GM03348 (cell line): ENCODE measurements around the gene PNN.
A peak's percentile ranks its signal among the peaks of the same experiment; 100 is the strongest.

Experiments
- DNase-seq: peaks from one replicate; pipeline ENCODE4 v3.0.0; 2012; ENCODE audit warnings: low spot score

Gene PNN

DNA sequence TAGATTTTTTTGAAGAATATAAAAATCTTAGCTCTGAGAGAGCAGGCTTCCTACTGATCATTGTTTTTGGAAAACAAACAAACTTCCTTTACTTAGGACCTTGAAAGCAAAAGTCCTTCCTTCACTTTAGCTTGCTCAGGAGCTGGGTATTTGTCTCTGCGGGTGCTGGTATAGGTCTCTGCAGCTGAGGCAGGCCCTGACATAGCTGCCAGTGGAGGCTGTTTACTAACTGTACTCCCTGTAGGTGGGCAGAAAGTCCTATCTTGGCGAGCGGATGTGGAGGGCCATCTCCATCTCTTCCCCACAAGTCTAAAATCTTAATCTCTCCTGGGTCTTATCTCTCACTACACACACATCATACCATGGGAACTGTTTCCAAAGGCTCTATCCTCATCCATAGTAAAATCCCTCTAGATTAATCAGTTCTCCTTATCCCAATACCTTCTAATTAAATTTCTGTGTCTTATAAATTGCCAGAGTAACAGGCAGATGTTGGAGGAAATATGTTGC lies 54.6 kb downstream of the PNN start:
- no peak for DNase-seq

DNA sequence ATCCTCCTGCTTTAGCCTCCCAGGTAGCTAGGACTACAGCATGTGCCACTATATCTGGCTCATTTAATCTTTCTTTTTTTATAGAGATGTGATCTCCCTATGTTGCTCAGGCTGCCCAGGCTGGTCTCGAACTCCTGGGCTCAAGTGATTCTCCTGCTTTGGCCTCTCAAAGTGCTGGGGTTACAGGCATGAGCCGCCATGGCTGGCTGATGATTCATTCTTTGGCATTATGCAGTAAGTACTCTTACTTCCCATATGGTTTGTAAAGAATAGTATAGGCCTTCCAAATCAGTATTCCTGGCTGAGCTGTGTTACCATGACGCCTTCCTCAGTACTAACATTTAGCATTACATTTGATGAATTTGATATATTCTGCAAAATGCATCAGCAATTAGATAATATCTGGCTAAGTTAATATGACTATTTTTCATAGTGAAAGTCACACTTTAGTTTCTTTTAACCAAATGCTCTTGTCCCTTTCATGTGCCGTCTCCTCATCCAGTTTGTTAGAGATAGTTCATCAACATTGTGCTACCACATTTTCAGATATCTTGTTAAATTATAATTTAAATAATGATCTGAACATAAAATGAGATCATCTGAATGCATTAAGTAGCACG lies 55.5 kb downstream of the PNN start:
- DNase-seq, result no peak

DNA sequence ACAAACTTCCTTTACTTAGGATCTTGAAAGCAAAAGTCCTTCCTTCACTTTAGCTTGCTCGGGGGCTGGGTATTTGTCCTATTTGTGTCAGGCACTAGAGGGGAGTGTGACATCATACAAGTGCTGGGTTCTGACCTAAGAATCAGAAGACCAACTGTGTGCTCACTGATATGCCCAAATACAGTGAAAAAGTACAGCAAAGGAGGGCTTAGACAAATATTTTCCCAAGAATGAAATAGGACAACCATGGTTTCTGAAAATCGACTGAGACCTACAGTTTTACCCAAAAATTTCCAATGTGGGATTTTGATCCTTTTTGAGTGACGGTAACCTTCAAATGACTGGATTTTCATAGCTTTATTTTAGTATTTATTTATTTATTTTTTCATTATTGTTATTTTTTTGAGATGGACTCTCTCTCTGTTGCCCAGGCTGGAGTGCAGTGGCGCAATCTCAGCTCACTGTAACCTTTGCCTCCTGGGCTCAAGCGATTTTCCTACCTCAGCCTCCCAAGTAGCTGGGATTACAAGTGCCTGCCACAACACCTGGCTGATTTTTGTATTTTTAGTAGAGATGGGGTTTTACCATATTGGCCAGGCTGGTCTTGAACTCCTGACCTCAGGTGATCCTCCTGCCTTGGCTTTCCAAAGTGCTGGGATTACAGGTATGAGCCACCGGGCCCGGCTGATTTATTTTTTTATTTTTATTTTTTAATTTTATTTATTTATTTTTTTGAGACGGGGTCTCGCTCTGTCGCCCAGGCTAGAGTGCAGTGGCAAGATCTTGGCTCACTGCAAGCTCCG lies 56.9 kb downstream of the PNN start:
- DNase-seq, result peak; percentile 26
